ENCODE measurements around the gene LMX1A. TPM values are rescaled to one million over a fixed set of nuclear protein-coding genes. Genes with fewer than 3 reads are reported as not detected.

The LMX1A gene
- total and polyA plus RNA-seq, 9 of the 15 experiments (the other 6 are each of a cell fraction or from before 2014, with no cell fraction given), result not detected

GRCh38 chr1:165228676-165229075 lies 127.8 kb downstream of the LMX1A start (continued):
- TF ChIP-seq PBX2 (CRISPR knock-in tag; IDR thresholded peaks at IDR 0.05; ENCODE audit: low read depth) (no peak), PBX2 (tag; conservative IDR thresholded peaks at IDR 0.05; ENCODE audit: low read depth) (peak; percentile 32; the same call in 1 of the 2 replicates), TAL1 (IDR thresholded peaks at IDR 0.05) (peak; percentile 49), ZNF583 (CRISPR knock-in tag; IDR thresholded peaks at IDR 0.05) (no peak), CTBP1 (IDR thresholded peaks at IDR 0.05; ENCODE audit: borderline replicate concordance) (peak; percentile 59), ZNF644 (tag; IDR thresholded peaks at IDR 0.05; ENCODE audit: low read depth) (peak; percentile 79), KHSRP (IDR thresholded peaks at IDR 0.05) (no peak), MIER1 (IDR thresholded peaks at IDR 0.05; ENCODE audit: low read depth) (peak; percentile 72), SRSF9 (IDR thresholded peaks at IDR 0.05; ENCODE audit: borderline replicate concordance, low read depth, low read length) (no peak), PURB (CRISPR knock-in tag; IDR thresholded peaks at IDR 0.05; ENCODE audit: low read depth) (no peak), ZNF253 (CRISPR knock-in tag; conservative IDR thresholded peaks at IDR 0.05) (no peak), ZNF175 (CRISPR knock-in tag; IDR thresholded peaks at IDR 0.05; ENCODE audit: low read depth) (0 out of 2 replicates have a peak, but pooled peaks have one; percentile 45), ZNF586 (CRISPR knock-in tag; conservative IDR thresholded peaks at IDR 0.05) (no peak), ARID1B (IDR thresholded peaks at IDR 0.05) (peak; percentile 60), ZNF197 (CRISPR knock-in tag; IDR thresholded peaks at IDR 0.05; ENCODE audit: low read depth) (peak; percentile 45; the same call in 1 of the 2 replicates), ZFPM2 (CRISPR knock-in tag; IDR thresholded peaks at IDR 0.05) (no peak), YBX1 (IDR thresholded peaks at IDR 0.05) (no peak), BDP1 (IDR thresholded peaks at IDR 0.05; ENCODE audit: insufficient read depth, insufficient read length) (no peak), KLF16 (IDR thresholded peaks at IDR 0.05) (peak; percentile 28; the same call in 1 of the 2 replicates), ZKSCAN8 (CRISPR knock-in tag; IDR thresholded peaks at IDR 0.05) (no peak)
- TF ChIP-seq, protein P1, sequence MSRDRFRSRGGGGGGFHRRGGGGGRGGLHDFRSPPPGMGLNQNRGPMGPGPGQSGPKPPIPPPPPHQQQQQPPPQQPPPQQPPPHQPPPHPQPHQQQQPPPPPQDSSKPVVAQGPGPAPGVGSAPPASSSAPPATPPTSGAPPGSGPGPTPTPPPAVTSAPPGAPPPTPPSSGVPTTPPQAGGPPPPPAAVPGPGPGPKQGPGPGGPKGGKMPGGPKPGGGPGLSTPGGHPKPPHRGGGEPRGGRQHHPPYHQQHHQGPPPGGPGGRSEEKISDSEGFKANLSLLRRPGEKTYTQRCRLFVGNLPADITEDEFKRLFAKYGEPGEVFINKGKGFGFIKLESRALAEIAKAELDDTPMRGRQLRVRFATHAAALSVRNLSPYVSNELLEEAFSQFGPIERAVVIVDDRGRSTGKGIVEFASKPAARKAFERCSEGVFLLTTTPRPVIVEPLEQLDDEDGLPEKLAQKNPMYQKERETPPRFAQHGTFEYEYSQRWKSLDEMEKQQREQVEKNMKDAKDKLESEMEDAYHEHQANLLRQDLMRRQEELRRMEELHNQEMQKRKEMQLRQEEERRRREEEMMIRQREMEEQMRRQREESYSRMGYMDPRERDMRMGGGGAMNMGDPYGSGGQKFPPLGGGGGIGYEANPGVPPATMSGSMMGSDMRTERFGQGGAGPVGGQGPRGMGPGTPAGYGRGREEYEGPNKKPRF (IDR thresholded peaks at IDR 0.05; ENCODE audit: low read depth, low read length), result no peak
